H1 (cell line): ENCODE data around the gene CTSC. TPM values are rescaled to one million over a fixed set of nuclear protein-coding genes. Genes with fewer than 3 reads are reported as not detected.

Experiments used
- CTCF ChIA-PET: fragments of 300-600 bp; sonication (Branson Sonifier 250); formaldehyde crosslinking; loops from one replicate; lab custom pipeline; 2021; ENCODE audit not compliant: partially characterized antibody; lab: Charles Lee
- POLR2A ChIA-PET: fragments of 300-600 bp; sonication (Branson Sonifier 250); formaldehyde crosslinking; loops from one replicate; lab custom pipeline; 2021; ENCODE audit warnings: inconsistent platforms; ENCODE audit not compliant: partially characterized antibody; lab: Charles Lee
- DNase-seq, 2 experiments: peaks; one replicate each; pipeline versions ENCODE4 v3.0.0 to v3.0.0-alpha.2; 2010 to 2022; ENCODE audit warnings: low spot score in 2 of 2, low read depth in 1 of 2, mixed read lengths in 1 of 2
- FAIRE-seq: peaks from 2 replicates; lab custom pipeline; 2011; peaks lifted over from hg19 to GRCh38; lab: Jason Lieb, UNC
- H2AFZ ChIP-seq: 2 replicates; pipeline ENCODE4 v1.8.1; 2012; ENCODE audit warnings: low read length, inconsistent platforms
- H2AK5ac ChIP-seq: 2 replicates; pipeline ENCODE4 v1.6.1; 2013; ENCODE audit warnings: low read depth, low read length
- H2BK120ac ChIP-seq: replicated peaks from 2 replicates; pipeline ENCODE3; 2013; ENCODE audit warnings: low read depth, low read length, inconsistent platforms
- H2BK12ac ChIP-seq: 2 replicates; pipeline ENCODE4 v1.6.1; 2013; ENCODE audit warnings: low read depth, low read length
- H2BK15ac ChIP-seq: 2 replicates; pipeline ENCODE4 v1.6.1; 2013; ENCODE audit warnings: low read length
- H2BK20ac ChIP-seq: 2 replicates; pipeline ENCODE4 v1.6.1; 2013; ENCODE audit warnings: low read length
- H2BK5ac ChIP-seq: 2 replicates; pipeline ENCODE4 v1.6.1; 2013; ENCODE audit warnings: low read depth, low read length
- H3K14ac ChIP-seq: 2 replicates; pipeline ENCODE4 v1.6.1; 2013; ENCODE audit warnings: inconsistent platforms; ENCODE audit not compliant: insufficient read length
- H3K18ac ChIP-seq: 2 replicates; pipeline ENCODE4 v1.6.1; 2013; ENCODE audit warnings: low read length; ENCODE audit errors: extremely low read depth
- H3K23ac ChIP-seq: 2 replicates; pipeline ENCODE4 v1.6.1; 2013; ENCODE audit warnings: inconsistent platforms; ENCODE audit not compliant: insufficient read length
- H3K23me2 ChIP-seq: 2 replicates; pipeline ENCODE4 v1.6.1; 2013; ENCODE audit warnings: low read depth, low read length
- H3K27ac ChIP-seq: 2 replicates; pipeline ENCODE4 v1.6.1; 2011; ENCODE audit warnings: low read depth, low read length, inconsistent platforms
- H3K27me3 ChIP-seq, 4 experiments: replicated peaks in 1 of 4; 1 replicate in 1 of 4; 2 replicates in 3 of 4; pipeline versions ENCODE4 v1.6.1 to v1.8.1; 2011 to 2013; ENCODE audit warnings: low read length in 3 of 4, mild to moderate bottlenecking in 3 of 4, inconsistent platforms in 2 of 4, mixed read lengths in 2 of 4, moderate library complexity in 1 of 4; ENCODE audit not compliant: control insufficient read depth in 3 of 4, insufficient read depth in 3 of 4; ENCODE audit errors: extremely low read depth in 1 of 4
- H3K36me3 ChIP-seq, 4 experiments: 2 replicates each; pipeline versions ENCODE4 v1.6.1 to v1.8.1; 2011 to 2013; ENCODE audit warnings: mild to moderate bottlenecking in 4 of 4, low read length in 3 of 4, moderate library complexity in 2 of 4, control low read depth in 1 of 4, inconsistent platforms in 1 of 4; ENCODE audit not compliant: insufficient read depth in 4 of 4, control insufficient read depth in 2 of 4
- H3K4ac ChIP-seq: replicated peaks from 2 replicates; pipeline ENCODE3; 2013; ENCODE audit warnings: low read length, low read depth, mixed read lengths, inconsistent platforms; ENCODE audit not compliant: insufficient read length
- H3K4me1 ChIP-seq, 4 experiments: replicated peaks in 1 of 4; 1 replicate in 1 of 4; 2 replicates in 3 of 4; pipeline versions ENCODE4 v1.6.1 to v1.8.1; 2011 to 2013; ENCODE audit warnings: low read length in 3 of 4, inconsistent platforms in 2 of 4, mixed read lengths in 1 of 4; ENCODE audit not compliant: insufficient read depth in 4 of 4, control insufficient read depth in 3 of 4
- H3K4me2 ChIP-seq, 2 experiments: 2 replicates each; pipeline versions ENCODE4 v1.6.1 to v1.8.1; 2011 to 2013; ENCODE audit warnings: low read depth in 2 of 2, low read length in 2 of 2, control low read depth in 1 of 2, inconsistent platforms in 1 of 2, mild to moderate bottlenecking in 1 of 2; ENCODE audit not compliant: insufficient read depth in 1 of 2
- H3K4me3 ChIP-seq, 4 experiments: fragments of 200-600, 300-600 bp in 1 of 4; sonication (generic), shearing (Covaris generic), sonication (Bioruptor Twin) in 1 of 4; 2 replicates each; pipeline versions ENCODE4 v1.5.1 to v1.8.1; 2011 to 2016; ENCODE audit warnings: low read length in 4 of 4, low read depth in 3 of 4, control low read depth in 2 of 4, inconsistent platforms in 2 of 4, mild to moderate bottlenecking in 2 of 4, mixed read lengths in 1 of 4, moderate library complexity in 1 of 4; ENCODE audit not compliant: insufficient read depth in 2 of 4; ENCODE audit errors: extremely low read depth in 1 of 4
- H3K56ac ChIP-seq: replicated peaks from 2 replicates; pipeline ENCODE3; 2013; ENCODE audit warnings: low read depth, mild to moderate bottlenecking, mixed read lengths, low read length, inconsistent platforms; ENCODE audit not compliant: insufficient read length
- H3K79me1 ChIP-seq: 2 replicates; pipeline ENCODE4 v1.6.1; 2013; ENCODE audit warnings: low read depth, low read length, control low read depth
- H3K79me2 ChIP-seq, 2 experiments: 2 replicates each; pipeline versions ENCODE4 v1.6.1 to v1.8.1; 2012 to 2013; ENCODE audit warnings: low read length in 2 of 2, mild to moderate bottlenecking in 2 of 2, inconsistent platforms in 1 of 2; ENCODE audit not compliant: insufficient read depth in 2 of 2, control insufficient read depth in 1 of 2
- H3K9ac ChIP-seq, 4 experiments: replicated peaks in 1 of 4; 1 replicate in 1 of 4; 2 replicates in 3 of 4; pipeline versions ENCODE4 v1.6.1 to v1.8.1; 2011 to 2013; ENCODE audit warnings: low read depth in 3 of 4, low read length in 3 of 4, control low read depth in 2 of 4, mild to moderate bottlenecking in 2 of 4, moderate library complexity in 2 of 4, inconsistent platforms in 1 of 4; ENCODE audit errors: extremely low read depth in 1 of 4
- H3K9me3 ChIP-seq, 2 experiments: 2 replicates each; pipeline versions ENCODE4 v1.6.1 to v1.8.1; 2012 to 2013; ENCODE audit warnings: mild to moderate bottlenecking in 2 of 2, moderate library complexity in 2 of 2, control low read depth in 1 of 2, inconsistent platforms in 1 of 2, low read depth in 1 of 2, low read length in 1 of 2, mixed read lengths in 1 of 2; ENCODE audit not compliant: insufficient read depth in 2 of 2
- H4K20me1 ChIP-seq, 2 experiments: replicated peaks in 1 of 2; 2 replicates each; pipeline versions ENCODE3 to v1.8.1; 2011 to 2013; ENCODE audit warnings: inconsistent platforms in 2 of 2, low read length in 2 of 2, mild to moderate bottlenecking in 1 of 2; ENCODE audit not compliant: insufficient read depth in 2 of 2, control insufficient read depth in 1 of 2
- H4K5ac ChIP-seq: 2 replicates; pipeline ENCODE4 v1.6.1; 2013; ENCODE audit warnings: low read length, low read depth, mixed read lengths, inconsistent platforms; ENCODE audit not compliant: insufficient read length
- H4K8ac ChIP-seq: 2 replicates; pipeline ENCODE4 v1.8.0; 2013; ENCODE audit warnings: mild to moderate bottlenecking, moderate library complexity, low read length, inconsistent platforms; ENCODE audit not compliant: insufficient read depth; ENCODE audit errors: extremely low read depth
- H4K91ac ChIP-seq: replicated peaks from 2 replicates; pipeline ENCODE3; 2013; ENCODE audit warnings: low read length, mixed read lengths, inconsistent platforms; ENCODE audit not compliant: insufficient read length
- HDAC2 ChIP-seq, 2 experiments: fragments of 300-600 bp in 1 of 2; sonication (generic) in 1 of 2; IDR thresholded peaks; 2 replicates each; pipeline ENCODE4 v1.6.1; 2011 to 2012; ENCODE audit warnings: low read depth in 2 of 2, low read length in 2 of 2, mild to moderate bottlenecking in 2 of 2, moderate library complexity in 2 of 2, borderline replicate concordance in 1 of 2, inconsistent platforms in 1 of 2
- NANOG ChIP-seq: IDR thresholded peaks from 2 replicates; pipeline ENCODE4 v1.6.1; 2011; ENCODE audit warnings: low read length, low read depth, mild to moderate bottlenecking, inconsistent platforms; ENCODE audit not compliant: insufficient read depth, poor library complexity, severe bottlenecking
- POLR2A ChIP-seq, 2 experiments: IDR thresholded peaks; 1 replicate in 1 of 2; 2 replicates in 1 of 2; pipeline ENCODE4 v1.6.1; 2011; ENCODE audit warnings: low read depth in 2 of 2, low read length in 2 of 2, mild to moderate bottlenecking in 2 of 2; ENCODE audit errors: control extremely low read depth in 1 of 2
- POLR2AphosphoS5 ChIP-seq: IDR thresholded peaks from 2 replicates; pipeline ENCODE4 v1.6.1; 2011; ENCODE audit warnings: low read depth, low read length
- SP1 ChIP-seq: IDR thresholded peaks from 2 replicates; pipeline ENCODE4 v1.6.1; 2011; ENCODE audit warnings: low read depth, low read length
- TAF1 ChIP-seq: IDR thresholded peaks from 2 replicates; pipeline ENCODE4 v1.6.1; 2011; ENCODE audit warnings: mild to moderate bottlenecking, low read depth, low read length
- TAF7 ChIP-seq: optimal IDR thresholded peaks from 2 replicates; pipeline ENCODE3; 2011; ENCODE audit warnings: low read depth, mild to moderate bottlenecking, inconsistent platforms, low read length, moderate library complexity, borderline replicate concordance
- TBP ChIP-seq: IDR thresholded peaks from 2 replicates; pipeline ENCODE4 v1.6.1; 2011; ENCODE audit warnings: low read depth, low read length, improper control_type of control experiment
- WGBS, 2 experiments: shearing (Covaris generic) in 1 of 2; methylation state at CpG; one replicate each; pipeline versions ENCODE4 v1.1.6 to v1.1.7; 2013 to 2015; ENCODE audit warnings: low lambda C conversion rate in 2 of 2, mixed read lengths in 2 of 2, inconsistent platforms in 1 of 2, low coverage in 1 of 2, missing lambda C conversion rate in 1 of 2; ENCODE audit not compliant: insufficient replicate concordance in 2 of 2, insufficient coverage in 1 of 2, insufficient read length in 1 of 2; ENCODE audit errors: extremely low coverage in 1 of 2, missing lambda C conversion rate in 1 of 2; 5-methylcytosine and 5-hydroxymethylcytosine counted together
- polyA plus RNA-seq, 7 experiments: library from polyadenylated mRNA; depleted of rRNA in 3 of 7; stranded (reverse) in 5 of 7; unstranded in 2 of 7; fragments of >200 nt in 5 of 7; fragments of 200-250 nt in 2 of 7; gene quantifications; 1 replicate in 5 of 7; 2 replicates in 1 of 7; 4 replicates in 1 of 7; pipeline versions ENCODE4 v1.2.1 to v1.2.3, GENCODE V29; 2011 to 2013; ENCODE audit warnings: missing spikeins in 2 of 7, mixed read lengths in 2 of 7
- total RNA-seq: library from RNA; stranded (reverse); fragmentation: NEBNext Ultra II Directional; extraction: Animal tissue kit (Norgen Biotek cat#: 25700); gene quantifications from 2 replicates; pipeline ENCODE4 v1.2.1, GENCODE V29; 2021
- TF ChIP-seq, protein P1 (sequence below): IDR thresholded peaks from 2 replicates; pipeline ENCODE4 v1.6.1; 2011; ENCODE audit warnings: low read length, improper control_type of control experiment
- TF ChIP-seq, protein P2 (sequence below): IDR thresholded peaks from 2 replicates; pipeline ENCODE4 v1.6.1; 2012; ENCODE audit warnings: inconsistent platforms

The CTSC gene
- total and polyA plus RNA-seq, 2 of the 8 experiments (the other 6 are each of a cell fraction or from before 2014, with no cell fraction given): 347 to 369 TPM

DNA sequence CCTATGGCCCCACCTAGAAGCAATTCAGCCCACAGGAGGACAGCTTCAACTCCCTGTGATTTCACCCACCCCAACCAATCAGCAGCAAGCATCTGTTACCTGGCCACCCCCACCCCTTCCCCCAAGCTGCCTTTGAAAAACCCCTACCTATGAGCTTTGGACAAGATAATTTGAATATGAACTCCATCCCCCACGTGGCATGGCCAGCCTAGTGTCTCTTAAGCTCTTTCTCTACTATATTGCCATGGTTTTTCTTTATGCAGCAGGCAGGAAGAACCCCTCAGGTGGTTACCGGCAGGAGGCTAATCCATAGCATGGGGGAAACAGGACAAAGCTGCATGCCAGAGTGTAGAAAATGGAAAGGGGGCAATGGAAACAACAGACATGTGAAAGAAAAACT lies 29.0 kb downstream of the CTSC start:
- H3K36me3 ChIP-seq: peaks cover 5 to 72% (median 29%) of the 10 kb centered on the region in 4 experiments
- FAIRE-seq: peak; percentile 78
- WGBS, 2 experiments: 7% methylated on average over 2 of the region's 2 CpGs; no CpG with 5 or more reads in 1 of the 2 experiments
- DNase-seq: peak; percentile 63 to 87
- H2BK12ac ChIP-seq: peak overlapping the region; percentile 70; the same call in 1 of the 2 replicates
- peak overlapping the region; percentile 63 to 75 for H3K4me2 ChIP-seq
- H2BK5ac ChIP-seq: peak overlapping the region; percentile 98
- H4K8ac ChIP-seq: no peak overlapping the region
- POLR2A ChIA-PET: interaction anchor here (0.7 to 5.0 kb wide), 16 partner anchors 9 to 845 kb away, joined by 3 to 50 read pairs (median 5); partner anchors contain the start of gene CTSC
- no peak overlapping the region for H2AFZ ChIP-seq
- peak overlapping the region; percentile 80 for H4K91ac ChIP-seq
- H3K23me2 ChIP-seq: no peaks in the 10 kb centered on the region; the same call in 1 of the 2 replicates
- H2BK15ac ChIP-seq: no peak overlapping the region
- H3K79me1 ChIP-seq: peaks cover 5% of the 10 kb centered on the region; the same call in 1 of the 2 replicates
- 0 out of 2 replicates have a peak overlapping the region, but pooled peaks have one; percentile 78 for H3K18ac ChIP-seq
- H3K27ac ChIP-seq: peak overlapping the region; percentile 78
- CTCF ChIA-PET: interaction anchor here (1.5 to 2.0 kb wide), 2 partner anchors 12 to 176 kb away, joined by 3 to 5 read pairs; no protein-coding TSS in a partner anchor
- H4K20me1 ChIP-seq: no peaks in the 10 kb centered on the region
- H2AK5ac ChIP-seq: peak overlapping the region; percentile 82; the same call in 1 of the 2 replicates
- no peak overlapping the region for H3K56ac ChIP-seq
- no peak overlapping the region for H2BK20ac ChIP-seq
- peak overlapping the region in 1 of 4 experiments; percentile 4; a peak in 3 of 7 replicates for H3K9ac ChIP-seq
- no peak overlapping the region for H3K4ac ChIP-seq
- peak overlapping the region; percentile 91 for H4K5ac ChIP-seq
- no peak overlapping the region for H3K23ac ChIP-seq
- H3K14ac ChIP-seq: no peak overlapping the region
- H3K79me2 ChIP-seq: peaks cover 0 to 60% of the 10 kb centered on the region in 2 experiments; a peak in 3 of 4 replicates
- peak overlapping the region; percentile 96 for H2BK120ac ChIP-seq
- H3K4me3 ChIP-seq: peak overlapping the region in 1 of 4 experiments; percentile 35; a peak in 4 of 8 replicates
- peaks cover 2 to 24% (median 11%) of the 10 kb centered on the region in 4 experiments; a peak in 6 of 7 replicates for H3K4me1 ChIP-seq
- no peaks in the 10 kb centered on the region for H3K27me3 ChIP-seq
- no peaks in the 10 kb centered on the region for H3K9me3 ChIP-seq
- TF ChIP-seq TAF1 (no peak; the same call in 1 of the 2 replicates), POLR2AphosphoS5 (peak; percentile 70), SP1 (peak; percentile 49; the same call in 1 of the 2 replicates), HDAC2 (IDR thresholded peaks at IDR 0.05; ENCODE audit: borderline replicate concordance in 1 of 2, low read depth in 2 of 2, low read length in 2 of 2) (0 out of 4 replicates have a peak, but pooled peaks of 1 of the 2 experiments have one; percentile 65), TAF7 (peak; percentile 36), NANOG (no peak), POLR2A (IDR thresholded peaks at IDR 0.05; ENCODE audit: control extremely low read depth in 1 of 2, low read depth in 2 of 2, low read length in 2 of 2) (peak in 1 of 2 experiments; percentile 62; a peak in 1 of 3 replicates), TBP (peak; percentile 77)
- TF ChIP-seq, protein P1, sequence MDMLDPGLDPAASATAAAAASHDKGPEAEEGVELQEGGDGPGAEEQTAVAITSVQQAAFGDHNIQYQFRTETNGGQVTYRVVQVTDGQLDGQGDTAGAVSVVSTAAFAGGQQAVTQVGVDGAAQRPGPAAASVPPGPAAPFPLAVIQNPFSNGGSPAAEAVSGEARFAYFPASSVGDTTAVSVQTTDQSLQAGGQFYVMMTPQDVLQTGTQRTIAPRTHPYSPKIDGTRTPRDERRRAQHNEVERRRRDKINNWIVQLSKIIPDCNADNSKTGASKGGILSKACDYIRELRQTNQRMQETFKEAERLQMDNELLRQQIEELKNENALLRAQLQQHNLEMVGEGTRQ: peak; percentile 75
- TF ChIP-seq, protein P2, sequence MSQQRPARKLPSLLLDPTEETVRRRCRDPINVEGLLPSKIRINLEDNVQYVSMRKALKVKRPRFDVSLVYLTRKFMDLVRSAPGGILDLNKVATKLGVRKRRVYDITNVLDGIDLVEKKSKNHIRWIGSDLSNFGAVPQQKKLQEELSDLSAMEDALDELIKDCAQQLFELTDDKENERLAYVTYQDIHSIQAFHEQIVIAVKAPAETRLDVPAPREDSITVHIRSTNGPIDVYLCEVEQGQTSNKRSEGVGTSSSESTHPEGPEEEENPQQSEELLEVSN: peak; percentile 15; the same call in 1 of the 2 replicates
